ENCODE measurements around the gene SLC22A31. TPM values are rescaled to one million over a fixed set of nuclear protein-coding genes. Genes with fewer than 3 reads are reported as not detected.

Gene SLC22A31
- polyA plus RNA-seq, 1 of the 3 experiments (the other 2 are of a cell fraction): 0.07 TPM

- no peak overlapping the region for H3K27ac ChIP-seq (ENCODE audit: low read depth in 2 of 2, low read length in 1 of 2)
- H3K9me3 ChIP-seq: no peaks in the 10 kb centered on the region
- ChIA-PET POLR2A (interaction anchor here (0.7 kb wide), 1 partner anchor 205 kb away, joined by 4 read pairs; no protein-coding TSS in a partner anchor), CTCF (interaction anchor here (0.6 to 5.8 kb wide), 3 partner anchors 11 to 362 kb away, joined by 3 to 33 read pairs (median 4); no protein-coding TSS in a partner anchor)
- no peak overlapping the region for H2AFZ ChIP-seq (ENCODE audit: low read depth)
- H3K36me3 ChIP-seq (replicated peaks in 1 of 2; ENCODE audit: control insufficient read depth in 1 of 2, insufficient read depth in 2 of 2, low read length in 1 of 2): no peaks in the 10 kb centered on the region
- TF ChIP-seq NRF1 (IDR thresholded peaks at IDR 0.05; ENCODE audit: low read depth, low read length) (no peak), SMC3 (IDR thresholded peaks at IDR 0.05; ENCODE audit: low read depth, low read length) (no peak), TEAD4 (IDR thresholded peaks at IDR 0.05; ENCODE audit: borderline replicate concordance, insufficient read depth) (no peak), FOXM1 (IDR thresholded peaks at IDR 0.05; ENCODE audit: low read depth) (no peak)
- TF ChIP-seq, protein P1, sequence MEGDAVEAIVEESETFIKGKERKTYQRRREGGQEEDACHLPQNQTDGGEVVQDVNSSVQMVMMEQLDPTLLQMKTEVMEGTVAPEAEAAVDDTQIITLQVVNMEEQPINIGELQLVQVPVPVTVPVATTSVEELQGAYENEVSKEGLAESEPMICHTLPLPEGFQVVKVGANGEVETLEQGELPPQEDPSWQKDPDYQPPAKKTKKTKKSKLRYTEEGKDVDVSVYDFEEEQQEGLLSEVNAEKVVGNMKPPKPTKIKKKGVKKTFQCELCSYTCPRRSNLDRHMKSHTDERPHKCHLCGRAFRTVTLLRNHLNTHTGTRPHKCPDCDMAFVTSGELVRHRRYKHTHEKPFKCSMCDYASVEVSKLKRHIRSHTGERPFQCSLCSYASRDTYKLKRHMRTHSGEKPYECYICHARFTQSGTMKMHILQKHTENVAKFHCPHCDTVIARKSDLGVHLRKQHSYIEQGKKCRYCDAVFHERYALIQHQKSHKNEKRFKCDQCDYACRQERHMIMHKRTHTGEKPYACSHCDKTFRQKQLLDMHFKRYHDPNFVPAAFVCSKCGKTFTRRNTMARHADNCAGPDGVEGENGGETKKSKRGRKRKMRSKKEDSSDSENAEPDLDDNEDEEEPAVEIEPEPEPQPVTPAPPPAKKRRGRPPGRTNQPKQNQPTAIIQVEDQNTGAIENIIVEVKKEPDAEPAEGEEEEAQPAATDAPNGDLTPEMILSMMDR (IDR thresholded peaks at IDR 0.05): no peak
- H4K20me1 ChIP-seq (ENCODE audit: insufficient read depth): no peaks in the 10 kb centered on the region
- H3K27me3 ChIP-seq (ENCODE audit: insufficient read depth): peaks cover 54% of the 10 kb centered on the region
- no peaks in the 10 kb centered on the region for H3K9me2 ChIP-seq
- H3K4me1 ChIP-seq (ENCODE audit: control insufficient read depth in 1 of 2, insufficient read depth in 2 of 2, low read depth in 1 of 2, low read length in 1 of 2): no peaks in the 10 kb centered on the region; a peak in 1 of 4 replicates
- no peaks in the 10 kb centered on the region for H3K79me2 ChIP-seq (ENCODE audit: insufficient read depth)
- H3F3A ChIP-seq (replicated peaks; ENCODE audit: insufficient read depth): no peaks in the 10 kb centered on the region
- no peak overlapping the region for H3K9ac ChIP-seq
- DNase-seq: no peak
- H3K4me3 ChIP-seq (ENCODE audit: low read depth in 2 of 2, low read length in 1 of 2): no peak overlapping the region
- H3K4me2 ChIP-seq: no peak overlapping the region
- 33% methylated on average over 7 of the region's 24 CpGs for WGBS (ENCODE audit: low lambda C conversion rate)
These were observed 21.7 kb downstream of the SLC22A31 start for GRCh38 chr16:89178453-89179147.

- H3K27ac ChIP-seq (ENCODE audit: low read depth in 2 of 2, low read length in 1 of 2): no peak overlapping the region
- no peak for TF ChIP-seq ELF1 (IDR thresholded peaks at IDR 0.05)
- no peak for TF ChIP-seq GATA2 (CRISPR knock-in tag; IDR thresholded peaks at IDR 0.05)
- no peak for TF ChIP-seq MEF2A (IDR thresholded peaks at IDR 0.05; ENCODE audit: borderline replicate concordance, low read depth)
- TF ChIP-seq EP300 (IDR thresholded peaks at IDR 0.05; ENCODE audit: borderline replicate concordance in 1 of 2, low read depth in 1 of 2, low read length in 1 of 2): no peak
- TF ChIP-seq NFIC (IDR thresholded peaks at IDR 0.05; ENCODE audit: borderline replicate concordance): no peak
- no peak for TF ChIP-seq SMC3 (IDR thresholded peaks at IDR 0.05; ENCODE audit: low read depth, low read length)
- TF ChIP-seq, protein P2, sequence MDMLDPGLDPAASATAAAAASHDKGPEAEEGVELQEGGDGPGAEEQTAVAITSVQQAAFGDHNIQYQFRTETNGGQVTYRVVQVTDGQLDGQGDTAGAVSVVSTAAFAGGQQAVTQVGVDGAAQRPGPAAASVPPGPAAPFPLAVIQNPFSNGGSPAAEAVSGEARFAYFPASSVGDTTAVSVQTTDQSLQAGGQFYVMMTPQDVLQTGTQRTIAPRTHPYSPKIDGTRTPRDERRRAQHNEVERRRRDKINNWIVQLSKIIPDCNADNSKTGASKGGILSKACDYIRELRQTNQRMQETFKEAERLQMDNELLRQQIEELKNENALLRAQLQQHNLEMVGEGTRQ (IDR thresholded peaks at IDR 0.05; ENCODE audit: borderline replicate concordance, low read depth, low read length): no peak
- TF ChIP-seq RXRA (IDR thresholded peaks at IDR 0.05; ENCODE audit: borderline replicate concordance, low read depth): no peak
- TF ChIP-seq, protein P3, sequence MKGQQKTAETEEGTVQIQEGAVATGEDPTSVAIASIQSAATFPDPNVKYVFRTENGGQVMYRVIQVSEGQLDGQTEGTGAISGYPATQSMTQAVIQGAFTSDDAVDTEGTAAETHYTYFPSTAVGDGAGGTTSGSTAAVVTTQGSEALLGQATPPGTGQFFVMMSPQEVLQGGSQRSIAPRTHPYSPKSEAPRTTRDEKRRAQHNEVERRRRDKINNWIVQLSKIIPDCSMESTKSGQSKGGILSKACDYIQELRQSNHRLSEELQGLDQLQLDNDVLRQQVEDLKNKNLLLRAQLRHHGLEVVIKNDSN (IDR thresholded peaks at IDR 0.05; ENCODE audit: borderline replicate concordance, low read depth): no peak
- TF ChIP-seq RFX5 (IDR thresholded peaks at IDR 0.05; ENCODE audit: low read length): no peak
- TF ChIP-seq YY1 (IDR thresholded peaks at IDR 0.05; ENCODE audit: low read depth): no peak
- H3K36me3 ChIP-seq (replicated peaks in 1 of 2; ENCODE audit: control insufficient read depth in 1 of 2, insufficient read depth in 2 of 2, low read length in 1 of 2): no peaks in the 10 kb centered on the region
- no peaks in the 10 kb centered on the region for H4K20me1 ChIP-seq (ENCODE audit: insufficient read depth)
- POLR2A ChIA-PET: no interaction called here
- no peaks in the 10 kb centered on the region for H3K79me2 ChIP-seq (ENCODE audit: insufficient read depth)
- H3K9me3 ChIP-seq: no peaks in the 10 kb centered on the region
- H3K9ac ChIP-seq: no peak overlapping the region
- CTCF ChIA-PET: interaction anchor here (0.6 to 5.8 kb wide), 4 partner anchors 10 to 248 kb away, joined by 3 to 33 read pairs (median 4); no protein-coding TSS in a partner anchor
- no peaks in the 10 kb centered on the region for H3K9me2 ChIP-seq
- H3K4me1 ChIP-seq (ENCODE audit: control insufficient read depth in 1 of 2, insufficient read depth in 2 of 2, low read depth in 1 of 2, low read length in 1 of 2): peaks cover 0 to 8% of the 10 kb centered on the region in 2 experiments; a peak in 1 of 4 replicates
- no peak for DNase-seq
- H2AFZ ChIP-seq (ENCODE audit: low read depth): no peak overlapping the region
- H3K27me3 ChIP-seq (ENCODE audit: insufficient read depth): peaks cover 45% of the 10 kb centered on the region; the same call in 1 of the 2 replicates
- no peaks in the 10 kb centered on the region for H3F3A ChIP-seq (replicated peaks; ENCODE audit: insufficient read depth)
- no peak overlapping the region for H3K4me3 ChIP-seq (ENCODE audit: low read depth in 2 of 2, low read length in 1 of 2)
- no peak overlapping the region for H3K4me2 ChIP-seq
- WGBS (ENCODE audit: low lambda C conversion rate): 61% methylated on average over 8 of the region's 12 CpGs
These were observed 22.8 kb downstream of the SLC22A31 start for GRCh38 chr16:89177501-89177900.

All from SK-N-SH (cell line).